Stomach (tissue), 9 donors: ENCODE results near the gene CDC42. TPM values are rescaled to one million over a fixed set of nuclear protein-coding genes. Genes with fewer than 3 reads are reported as not detected.
"Not testable (repeated sequence)": the region's sequence is repeated elsewhere in the genome, so short reads cannot be mapped to it uniquely, and the experiment has no call there.

Source experiments
- DNase-seq, 2 donors: peaks; one replicate each; pipeline versions ENCODE4 v3.0.0 to v3.0.0-alpha.2; 2013 to 2019
- H3K27ac ChIP-seq, 5 donors: fragments of 200-600 bp in 4 of 5; sonication (generic) in 4 of 5; one replicate each; pipeline ENCODE4 v1.5.1; 2013 to 2019; ENCODE audit warnings: mild to moderate bottlenecking in 1 of 5, moderate library complexity in 1 of 5
- H3K27me3 ChIP-seq, 3 donors: fragments of 200-600 bp; sonication (generic); one replicate each; pipeline ENCODE4 v1.5.1; 2017 to 2019; ENCODE audit warnings: mixed run types in 1 of 3
- H3K36me3 ChIP-seq, 4 donors: fragments of 200-600 bp; sonication (generic); 1 replicate in 3 of 4; 2 replicates in 1 of 4; pipeline ENCODE4 v1.5.1; 2016 to 2019
- H3K4me1 ChIP-seq, 4 donors: fragments of 200-600 bp; sonication (generic); one replicate each; pipeline ENCODE4 v1.5.1; 2016 to 2019
- H3K4me3 ChIP-seq, 4 donors: fragments of 200-600 bp; sonication (generic) in 3 of 4; one replicate each; pipeline ENCODE4 v1.5.1; 2016 to 2019; ENCODE audit warnings: mild to moderate bottlenecking in 1 of 4
- H3K9me3 ChIP-seq, 4 donors: fragments of 200-600 bp; sonication (generic); one replicate each; pipeline ENCODE4 v1.5.1; 2016 to 2019
- EP300 ChIP-seq: sonication (generic); formaldehyde crosslinking; IDR thresholded peaks from one replicate; pipeline ENCODE4 v1.6.1; 2017; ENCODE audit warnings: antibody characterized with exemption
- POLR2A ChIP-seq, 4 donors: fragments of 450-650 bp; IDR thresholded peaks; one replicate each; pipeline ENCODE4 v1.6.1; 2016; ENCODE audit warnings: antibody characterized with exemption in 4 of 4, control low read depth in 2 of 4, mild to moderate bottlenecking in 1 of 4, moderate library complexity in 1 of 4
- POLR2AphosphoS5 ChIP-seq, 3 donors: sonication (generic); formaldehyde crosslinking; IDR thresholded peaks; one replicate each; pipeline ENCODE4 v1.6.1; 2016; ENCODE audit warnings: antibody characterized with exemption in 3 of 3
- WGBS, 5 donors: extraction: QIAGEN DNeasy Blood & Tissue Kit in 3 of 5; methylation state at CpG; one replicate each; pipeline versions ENCODE4 v1.1.5 to v1.1.7; 2013 to 2018; 5-methylcytosine and 5-hydroxymethylcytosine counted together
- intact Hi-C: fragments of 100-400 bp; cut with DNase I; formaldehyde crosslinking; loops from one replicate; pipeline ENCODE4 v1.15.1; 2023; ENCODE audit warnings: low total_unique reads
- polyA plus RNA-seq, 3 donors: library from polyadenylated mRNA; stranded (reverse); fragments of 200-250 nt; gene quantifications; one replicate each; pipeline ENCODE4 v1.2.3, GENCODE V29; 2013
- total RNA-seq, 5 donors: library from RNA; depleted of rRNA; stranded (reverse); fragments of >200 nt; gene quantifications; one replicate each; pipeline versions ENCODE4 v1.1.0 to v1.2.3, GENCODE V29; 2014 to 2016
- TF ChIP-seq, protein P1 (sequence below), 7 experiments: fragments of 450-650 bp in 4 of 7; fragments of 200-600 bp in 3 of 7; sonication (generic) in 3 of 7; IDR thresholded peaks; one replicate each; pipeline ENCODE4 v1.5.1; 2016 to 2019; ENCODE audit warnings: antibody characterized with exemption in 7 of 7, control low read depth in 2 of 7, mild to moderate bottlenecking in 1 of 7
- donor health status: healthy with polysubstance abuse.
- donor health status: Bipolar disorder and iron deficiency.
- donor health status: healthy.

CDC42 gene
- total and polyA plus RNA-seq, 8 donors = 72.4 to 425 (median 122) TPM

DNA sequence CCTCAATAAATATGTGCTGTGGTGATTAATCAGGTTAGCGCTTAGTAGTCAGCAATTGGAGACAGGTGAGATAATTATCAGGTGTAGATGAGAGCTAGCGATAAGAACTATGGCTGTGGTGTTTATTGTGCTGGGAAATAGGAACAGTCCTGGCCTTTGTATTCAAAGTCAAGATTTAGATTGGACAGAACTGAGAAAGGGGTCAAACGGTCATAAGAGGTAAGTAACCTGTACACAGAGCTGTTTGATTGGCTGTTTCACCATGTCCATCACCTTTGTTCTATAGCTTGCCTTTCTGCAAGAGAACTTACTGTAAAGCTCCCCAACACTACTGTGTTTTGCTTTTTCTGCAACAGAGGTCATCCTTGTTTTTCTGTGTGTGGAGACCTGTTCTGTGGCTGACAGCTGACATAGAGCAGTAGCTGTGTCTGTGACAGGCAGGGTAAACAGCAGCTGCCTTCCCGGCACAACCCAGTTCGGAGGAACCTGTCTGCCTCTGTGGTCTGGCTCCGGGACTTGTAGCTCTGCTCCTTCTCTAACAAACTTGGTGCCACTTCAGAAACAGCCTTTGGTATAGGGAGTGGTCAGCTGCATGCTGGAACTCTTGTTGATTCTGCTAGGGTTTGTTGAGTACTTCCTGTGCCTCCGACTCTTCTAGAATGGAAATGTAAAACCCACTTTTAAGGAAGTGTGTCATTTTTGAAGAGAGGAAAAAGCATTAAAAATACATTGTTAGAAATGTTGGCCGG is 21.1 kb upstream of the CDC42 start:
- peaks cover 0 to 5% (median 3%) of the 10 kb centered on the region in 4 donors for H3K36me3 ChIP-seq
- H3K9me3 ChIP-seq = no peaks in the 10 kb centered on the region
- TF ChIP-seq POLR2A (IDR thresholded peaks at IDR 0.05) (no peak), EP300 (peak; percentile 28), POLR2AphosphoS5 (IDR thresholded peaks at IDR 0.05) (peak in 2 of 3 donors; percentile 52 to 89)
- TF ChIP-seq, protein P1, sequence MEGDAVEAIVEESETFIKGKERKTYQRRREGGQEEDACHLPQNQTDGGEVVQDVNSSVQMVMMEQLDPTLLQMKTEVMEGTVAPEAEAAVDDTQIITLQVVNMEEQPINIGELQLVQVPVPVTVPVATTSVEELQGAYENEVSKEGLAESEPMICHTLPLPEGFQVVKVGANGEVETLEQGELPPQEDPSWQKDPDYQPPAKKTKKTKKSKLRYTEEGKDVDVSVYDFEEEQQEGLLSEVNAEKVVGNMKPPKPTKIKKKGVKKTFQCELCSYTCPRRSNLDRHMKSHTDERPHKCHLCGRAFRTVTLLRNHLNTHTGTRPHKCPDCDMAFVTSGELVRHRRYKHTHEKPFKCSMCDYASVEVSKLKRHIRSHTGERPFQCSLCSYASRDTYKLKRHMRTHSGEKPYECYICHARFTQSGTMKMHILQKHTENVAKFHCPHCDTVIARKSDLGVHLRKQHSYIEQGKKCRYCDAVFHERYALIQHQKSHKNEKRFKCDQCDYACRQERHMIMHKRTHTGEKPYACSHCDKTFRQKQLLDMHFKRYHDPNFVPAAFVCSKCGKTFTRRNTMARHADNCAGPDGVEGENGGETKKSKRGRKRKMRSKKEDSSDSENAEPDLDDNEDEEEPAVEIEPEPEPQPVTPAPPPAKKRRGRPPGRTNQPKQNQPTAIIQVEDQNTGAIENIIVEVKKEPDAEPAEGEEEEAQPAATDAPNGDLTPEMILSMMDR (IDR thresholded peaks at IDR 0.05) = no peak
- peaks cover 2 to 39% (median 17%) of the 10 kb centered on the region in 4 donors for H3K4me1 ChIP-seq
- no peaks in the 10 kb centered on the region for H3K27me3 ChIP-seq
- H3K27ac ChIP-seq = peak overlapping the region; percentile 25 to 75 (median 65)
- DNase-seq = peak; percentile 46 to 78
- intact Hi-C loops = no loop called here
- no peak overlapping the region for H3K4me3 ChIP-seq
- WGBS, 5 donors = 38 to 52% (median 44%) methylated on average over 8 of the region's 8 CpGs

DNA sequence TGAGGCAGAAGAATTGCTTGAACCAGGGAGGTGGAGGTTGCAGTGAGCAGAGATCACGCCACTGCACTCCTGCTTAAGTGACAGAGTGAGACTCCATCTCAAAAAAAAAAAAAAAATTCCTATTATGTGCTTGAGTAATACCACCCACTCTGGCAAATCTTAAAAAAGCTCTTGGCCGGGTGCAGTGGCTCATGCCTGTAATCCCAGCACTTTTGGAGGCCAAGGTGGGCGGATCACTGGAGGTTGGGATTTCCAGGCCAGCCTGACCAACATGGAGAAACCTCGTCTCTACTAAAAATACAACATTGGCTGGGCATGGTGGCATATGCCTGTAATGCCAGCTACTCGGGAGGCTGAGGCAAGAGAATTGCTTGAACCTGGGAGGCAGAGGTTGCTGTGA is 17.7 kb upstream of the CDC42 start:
- H3K9me3 ChIP-seq, H3K36me3 ChIP-seq, H3K27me3 ChIP-seq, DNase-seq, H3K4me3 ChIP-seq, H3K27ac ChIP-seq, intact Hi-C loops: not testable (repeated sequence)
- 69 to 94% (median 77%) methylated on average over 5 of the region's 5 CpGs for WGBS, 5 donors
- H3K4me1 ChIP-seq = peaks cover 5 to 29% (median 19%) of the 10 kb centered on the region in 4 donors

DNA sequence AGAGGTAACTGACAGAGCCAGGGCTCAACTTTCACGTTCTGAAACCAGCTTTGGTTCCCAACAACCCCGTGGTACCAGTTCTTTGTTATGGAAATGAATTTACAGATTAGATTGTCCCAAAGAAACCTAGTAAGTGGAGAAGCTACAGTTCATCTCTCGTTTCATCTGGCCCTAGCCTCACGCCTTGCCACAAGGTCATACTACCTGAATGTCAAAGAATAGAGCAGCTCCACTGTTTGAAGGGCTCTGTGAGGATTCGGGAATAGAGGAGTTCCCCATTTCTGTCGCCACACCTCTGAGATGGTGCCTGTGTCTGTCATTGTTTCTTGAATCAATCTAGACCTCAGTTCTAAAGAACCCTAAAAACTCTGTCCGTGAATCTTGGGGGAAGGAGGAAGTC is 15.0 kb upstream of the CDC42 start:
- no peak overlapping the region for H3K4me3 ChIP-seq
- no peaks in the 10 kb centered on the region for H3K27me3 ChIP-seq
- TF ChIP-seq EP300 (no peak), POLR2AphosphoS5 (IDR thresholded peaks at IDR 0.05) (no peak), POLR2A (IDR thresholded peaks at IDR 0.05) (no peak)
- TF ChIP-seq, protein P1 (IDR thresholded peaks at IDR 0.05) = no peak
- no peak overlapping the region for H3K27ac ChIP-seq
- H3K4me1 ChIP-seq = peaks cover 17 to 25% (median 19%) of the 10 kb centered on the region in 4 donors
- 53 to 64% (median 60%) methylated on average over 7 of the region's 7 CpGs for WGBS, 5 donors
- no peaks in the 10 kb centered on the region for H3K9me3 ChIP-seq
- no peaks in the 10 kb centered on the region for H3K36me3 ChIP-seq
- intact Hi-C loops = no loop called here
- no peak for DNase-seq

DNA sequence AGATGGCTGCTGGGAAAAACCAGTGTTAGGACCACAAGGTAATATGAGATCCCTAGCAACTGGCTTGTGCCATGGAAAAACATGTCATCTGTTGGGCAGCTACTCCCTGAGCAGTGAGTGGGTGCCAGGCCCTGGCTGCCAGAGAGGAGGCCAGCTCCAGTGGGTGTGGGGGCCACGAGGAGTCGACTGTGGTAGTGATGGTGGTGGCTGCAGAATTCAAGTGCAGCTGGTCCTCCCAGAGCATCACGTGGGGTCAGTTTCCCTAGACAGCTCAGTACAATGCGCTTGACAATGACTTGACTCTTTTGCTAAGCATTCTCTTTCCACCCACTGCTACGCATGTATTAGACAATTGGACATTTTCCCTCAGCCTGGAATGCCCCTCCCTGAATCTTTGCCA is 14.5 kb upstream of the CDC42 start:
- no peaks in the 10 kb centered on the region for H3K27me3 ChIP-seq
- TF ChIP-seq, protein P1 (IDR thresholded peaks at IDR 0.05) = no peak
- TF ChIP-seq EP300 (no peak), POLR2A (IDR thresholded peaks at IDR 0.05) (no peak), POLR2AphosphoS5 (IDR thresholded peaks at IDR 0.05) (no peak)
- intact Hi-C loops = no loop called here
- no peak for DNase-seq
- no peaks in the 10 kb centered on the region for H3K9me3 ChIP-seq
- no peak overlapping the region for H3K27ac ChIP-seq
- 86 to 95% (median 88%) methylated on average over 5 of the region's 5 CpGs for WGBS, 5 donors
- H3K4me1 ChIP-seq = peaks cover 16 to 30% (median 24%) of the 10 kb centered on the region in 4 donors
- H3K36me3 ChIP-seq = no peaks in the 10 kb centered on the region
- no peak overlapping the region for H3K4me3 ChIP-seq
